ENCODE measurements around the gene TMEM192.
"Not testable (repeated sequence)": the region's sequence is repeated elsewhere in the genome, so short reads cannot be mapped to it uniquely, and the experiment has no call there.

The TMEM192 gene

GRCh38 chr4:165112368-165113121 lies at the start of gene TMEM192:
Gene TMEM192, minus strand, starts transcription at chr4:165112860. Its CDS starts 87 bp downstream, at chr4:165112773.
- DNase-seq (ENCODE audit: low read depth): peak; percentile 79

GRCh38 chr4:165158762-165159161 lies 46.1 kb upstream of the TMEM192 start:
- no peak for DNase-seq (ENCODE audit: low read depth)

- no peak for DNase-seq (ENCODE audit: low read depth)
Observed at GRCh38 chr4:165156906-165157305, 44.2 kb upstream of the TMEM192 start.

GRCh38 chr4:165154482-165154881 lies 41.8 kb upstream of the TMEM192 start:
- no peak for DNase-seq (ENCODE audit: low read depth)

- DNase-seq (ENCODE audit: low read depth): no peak
Observed at GRCh38 chr4:165152527-165152926, 39.9 kb upstream of the TMEM192 start.

GRCh38 chr4:165151734-165152133 lies 39.1 kb upstream of the TMEM192 start:
- DNase-seq (ENCODE audit: low read depth): no peak

- DNase-seq (ENCODE audit: low read depth): no peak
Observed at GRCh38 chr4:165150545-165150944, 37.9 kb upstream of the TMEM192 start.

GRCh38 chr4:165138843-165139242 lies 26.2 kb upstream of the TMEM192 start:
- DNase-seq (ENCODE audit: low read depth): no peak

- DNase-seq (ENCODE audit: low read depth): no peak
Observed at GRCh38 chr4:165137205-165137604, 24.5 kb upstream of the TMEM192 start.

- DNase-seq (ENCODE audit: low read depth): no peak
Observed at GRCh38 chr4:165136529-165136928, 23.9 kb upstream of the TMEM192 start.

- DNase-seq (ENCODE audit: low read depth): no peak
Observed at GRCh38 chr4:165133150-165133549, 20.5 kb upstream of the TMEM192 start.

GRCh38 chr4:165131247-165131832 lies 18.7 kb upstream of the TMEM192 start:
- peak; percentile 61 for DNase-seq (ENCODE audit: low read depth)

- no peak for DNase-seq (ENCODE audit: low read depth)
Observed at GRCh38 chr4:165129924-165130323, 17.3 kb upstream of the TMEM192 start.

GRCh38 chr4:165125869-165126499 lies 13.3 kb upstream of the TMEM192 start:
- not testable (repeated sequence) for DNase-seq (ENCODE audit: low read depth)

GRCh38 chr4:165124488-165124887 lies 11.8 kb upstream of the TMEM192 start:
- DNase-seq (ENCODE audit: low read depth): no peak

GRCh38 chr4:165118256-165118909 lies 5.7 kb upstream of the TMEM192 start:
- DNase-seq (ENCODE audit: low read depth): no peak

- no peak for DNase-seq (ENCODE audit: low read depth)
Observed at GRCh38 chr4:165115301-165115700, 2.6 kb upstream of the TMEM192 start.

GRCh38 chr4:165111906-165112367 lies 723 bp downstream of the TMEM192 start:
- no peak for DNase-seq (ENCODE audit: low read depth)

GRCh38 chr4:165106518-165106917 lies 6.1 kb downstream of the TMEM192 start:
- DNase-seq (ENCODE audit: low read depth): no peak

- no peak for DNase-seq (ENCODE audit: low read depth)
Observed at GRCh38 chr4:165101641-165102040, 11.0 kb downstream of the TMEM192 start.

- no peak for DNase-seq (ENCODE audit: low read depth)
Observed at GRCh38 chr4:165096776-165097175, 15.9 kb downstream of the TMEM192 start.

GRCh38 chr4:165095291-165095690 lies 17.4 kb downstream of the TMEM192 start:
- DNase-seq (ENCODE audit: low read depth): no peak

GRCh38 chr4:165094873-165095272 lies 17.8 kb downstream of the TMEM192 start:
- DNase-seq (ENCODE audit: low read depth): no peak

Data from stimulated activated CD8-positive, alpha-beta memory T cell treated with anti-CD3 and anti-CD28 coated beads, Interleukin-15, amount 100 ng/mL, for 24 hours (primary cell).